K562 (cell line): ENCODE data around the gene TMCC1. TPM values are rescaled to one million over a fixed set of nuclear protein-coding genes. Genes with fewer than 3 reads are reported as not detected.
"Not testable (repeated sequence)": the region's sequence is repeated elsewhere in the genome, so short reads cannot be mapped to it uniquely, and the experiment has no call there.

ENCODE experiments used
- ATAC-seq: fragments of 200-7000 bp; cut with Tn5 transposase; 3 replicates; pipeline ENCODE4 v1.9.1; 2020; ENCODE audit warnings: moderate library complexity
- BruUV-seq: library from RNA; stranded (reverse); fragments of 400-500 nt; replicated peaks from 2 replicates; lab custom pipeline; 2021; lab: Mats Ljungman, UMichigan
- CTCF ChIA-PET: fragments of 300-600 bp; formaldehyde crosslinking; extraction: SDS; loops from one replicate; lab custom pipeline; 2021; ENCODE audit warnings: low intra/inter-chr PET ratio; lab: Yijun Ruan, JAX
- POLR2A ChIA-PET: fragments of 300-600, 350-650 bp; sonication (Branson Sonifier 250); formaldehyde crosslinking; extraction: SDS; loops from one replicate; lab custom pipeline; 2021; ENCODE audit warnings: antibody characterized with exemption, inconsistent platforms; lab: Yijun Ruan, JAX
- DNase-seq, 4 experiments: peaks; one replicate each; pipeline versions ENCODE4 v3.0.0 to v3.0.0-alpha.2; 2011 to 2018; ENCODE audit warnings: low spot score in 3 of 4, mixed read lengths in 3 of 4; ENCODE audit errors: extremely low read depth in 1 of 4
- FAIRE-seq: peaks from 2 replicates; lab custom pipeline; 2011; peaks lifted over from hg19 to GRCh38; lab: Jason Lieb, UNC
- H2AFZ ChIP-seq: 2 replicates; pipeline ENCODE4 v1.6.0; 2011; ENCODE audit warnings: low read depth, low read length, control low read depth, inconsistent platforms
- H3K27ac ChIP-seq: fragments of 200-600 bp; 3 replicates; pipeline ENCODE4 v1.8.0; 2011; ENCODE audit warnings: low read depth, mild to moderate bottlenecking, control low read depth, inconsistent platforms, low read length, moderate library complexity, mixed read lengths; ENCODE audit errors: extremely low read depth
- H3K27me3 ChIP-seq, 2 experiments: fragments of 300-600 bp in 1 of 2; 2 replicates in 1 of 2; 3 replicates in 1 of 2; pipeline versions ENCODE4 v1.6.0 to v1.8.0; 2011; ENCODE audit warnings: inconsistent platforms in 2 of 2, low read length in 2 of 2, mild to moderate bottlenecking in 1 of 2, mixed read lengths in 1 of 2, moderate library complexity in 1 of 2; ENCODE audit not compliant: control insufficient read depth in 2 of 2, insufficient read depth in 2 of 2
- H3K36me3 ChIP-seq: fragments of 300-600 bp; 3 replicates; pipeline ENCODE4 v1.8.0; 2011; ENCODE audit warnings: mild to moderate bottlenecking, low read length, inconsistent platforms; ENCODE audit not compliant: control insufficient read depth, insufficient read depth
- H3K4me1 ChIP-seq, 2 experiments: fragments of 200-600 bp in 1 of 2; replicated peaks in 1 of 2; 2 replicates in 1 of 2; 3 replicates in 1 of 2; pipeline versions ENCODE4 v1.5.1 to v1.8.0; 2011; ENCODE audit warnings: inconsistent platforms in 2 of 2, low read length in 2 of 2, mild to moderate bottlenecking in 1 of 2, mixed read lengths in 1 of 2, moderate library complexity in 1 of 2; ENCODE audit not compliant: control insufficient read depth in 2 of 2, insufficient read depth in 2 of 2
- H3K4me2 ChIP-seq: 2 replicates; pipeline ENCODE4 v1.6.1; 2011; ENCODE audit warnings: low read length, control low read depth, inconsistent platforms, mixed read lengths; ENCODE audit not compliant: insufficient read depth
- H3K4me3 ChIP-seq: fragments of 200-600 bp; sonication (generic), shearing (Covaris generic); 2 replicates; pipeline ENCODE4 v1.5.1; 2016; ENCODE audit warnings: control low read depth, inconsistent platforms
- H3K79me2 ChIP-seq: fragments of 200-600 bp; 3 replicates; pipeline ENCODE4 v1.8.0; 2011; ENCODE audit warnings: low read length, inconsistent platforms; ENCODE audit not compliant: control insufficient read depth, insufficient read depth
- H3K9ac ChIP-seq, 2 experiments: 2 replicates each; pipeline versions ENCODE4 v1.6.0 to v1.6.1; 2011; ENCODE audit warnings: low read depth in 2 of 2, low read length in 2 of 2, control low read depth in 1 of 2, inconsistent platforms in 1 of 2, mild to moderate bottlenecking in 1 of 2, mixed read lengths in 1 of 2; ENCODE audit not compliant: insufficient read depth in 1 of 2
- H3K9me1 ChIP-seq: one replicate; pipeline ENCODE4 v1.6.0; 2011; ENCODE audit warnings: inconsistent platforms, mild to moderate bottlenecking, low read length, moderate library complexity; ENCODE audit not compliant: control insufficient read depth, insufficient read depth
- H3K9me3 ChIP-seq: replicated peaks from 2 replicates; pipeline ENCODE4 v1.5.1; 2011; ENCODE audit warnings: low read depth, low read length, inconsistent platforms; ENCODE audit not compliant: control insufficient read depth, insufficient read depth
- H4K20me1 ChIP-seq: replicated peaks from 2 replicates; pipeline ENCODE4 v1.6.1; 2011; ENCODE audit warnings: low read length, inconsistent platforms, mixed read lengths; ENCODE audit not compliant: control insufficient read depth, insufficient read depth
- ZNF253 ChIP-seq: fragments of 250-450 bp; sonication (Bioruptor Pico); conservative IDR thresholded peaks from 2 replicates; pipeline ENCODE4 v1.6.1; 2021; ENCODE audit warnings: mild to moderate bottlenecking
- ZNF316 ChIP-seq: fragments of 450-650 bp; IDR thresholded peaks from 2 replicates; pipeline ENCODE4 v1.6.1; 2016
- WGBS: fragments of 100-300 bp; shearing (Covaris generic); methylation state at CpG from one replicate; pipeline ENCODE4 v1.1.6; 2016; ENCODE audit warnings: low coverage, mixed read lengths; ENCODE audit not compliant: insufficient coverage; ENCODE audit errors: missing lambda C conversion rate; 5-methylcytosine and 5-hydroxymethylcytosine counted together
- in situ Hi-C: fragments of 300-500 bp; cut with MboI; formaldehyde crosslinking; loops from 4 replicates; pipeline ENCODE4 v1.15.0; 2018; ENCODE audit warnings: inconsistent platforms, mixed read lengths
- intact Hi-C: fragments of 100-400 bp; cut with micrococcal nuclease; formaldehyde crosslinking; loops from 2 replicates; pipeline ENCODE4 v1.14.2; 2022
- polyA plus RNA-seq, 8 experiments: library from polyadenylated mRNA; depleted of rRNA in 4 of 8; stranded (reverse) in 5 of 8; unstranded in 3 of 8; fragments of >200 nt; fragmentation: Nextera tagmentation in 2 of 8; fragmentation: Illumina TruSeq in 1 of 8; extraction: Ambion mirVana in 2 of 8; extraction: Trizol in 1 of 8; gene quantifications; 2 replicates each; pipeline versions ENCODE4 v1.2.1 to v1.2.3, GENCODE V29; 2011 to 2014; ENCODE audit warnings: inconsistent platforms in 1 of 8, missing spikeins in 1 of 8
- total RNA-seq, 7 experiments: library from RNA; depleted of rRNA in 6 of 7; stranded (reverse); fragments of >200 nt in 6 of 7; fragmentation: Illumina TruSeq in 2 of 7; extraction: Trizol in 2 of 7; gene quantifications; 2 replicates each; pipeline versions ENCODE4 v1.2.1 to v1.2.3, GENCODE V29; 2011 to 2021; ENCODE audit warnings: low replicate concordance in 1 of 7

TMCC1 gene
- total and polyA plus RNA-seq, 9 of the 15 experiments (the other 6 are each of a cell fraction or from before 2014, with no cell fraction given) = 0.89 to 8.7 (median 4.0) TPM

- BruUV-seq = no TSS peak
- no peaks in the 10 kb centered on the region for H3K79me2 ChIP-seq
- WGBS = 43% methylated on average over 1 of the region's 1 CpG
Observed at GRCh38 chr3:129756871-129757270, 136.6 kb downstream of the TMCC1 start.

DNA sequence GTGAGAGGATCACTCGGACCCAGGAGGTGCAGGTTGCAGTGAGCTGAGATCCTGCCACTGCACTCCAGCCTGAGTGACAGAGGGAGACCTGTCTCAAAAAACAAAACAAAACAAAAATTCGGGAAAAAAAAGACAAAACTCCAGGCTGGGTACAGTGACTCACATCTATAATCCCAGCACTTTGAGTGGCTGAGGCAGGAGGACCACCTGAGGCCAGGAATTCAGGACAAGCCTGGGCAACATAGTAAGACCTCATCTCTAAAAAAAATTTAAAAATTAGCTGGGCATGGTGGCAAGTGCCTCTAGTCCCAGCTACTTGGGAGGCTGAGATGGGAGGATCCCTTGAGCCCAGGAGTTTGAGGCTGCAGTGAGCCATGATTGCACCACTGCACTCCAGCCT lies 142.4 kb downstream of the TMCC1 start:
- FAIRE-seq, H2AFZ ChIP-seq, intact Hi-C loops, CTCF ChIA-PET, H3K4me1 ChIP-seq, H4K20me1 ChIP-seq, H3K4me3 ChIP-seq, H3K9me1 ChIP-seq, BruUV-seq, in situ Hi-C loops, H3K9ac ChIP-seq, H3K27me3 ChIP-seq, H3K79me2 ChIP-seq, DNase-seq, ATAC-seq, H3K36me3 ChIP-seq, H3K9me3 ChIP-seq, H3K4me2 ChIP-seq, H3K27ac ChIP-seq, POLR2A ChIA-PET: not testable (repeated sequence)
- 20% methylated on average over 2 of the region's 2 CpGs for WGBS

More at GRCh38 chr3:129756871-129757270, 136.6 kb downstream of the TMCC1 start:
- H3K9me3 ChIP-seq = no peaks in the 10 kb centered on the region
- in situ Hi-C loops = no loop called here
- intact Hi-C loops = no loop called here
- H2AFZ ChIP-seq = no peak overlapping the region
- TF ChIP-seq ZNF253 (CRISPR knock-in tag) (no peak), ZNF316 (peak; percentile 41; the same call in 1 of the 2 replicates)
- FAIRE-seq (no peak), ATAC-seq (no peak), DNase-seq (no peak)
- no peaks in the 10 kb centered on the region for H3K4me1 ChIP-seq
- no peak overlapping the region for H3K9ac ChIP-seq
- no peak overlapping the region for H3K27ac ChIP-seq
- no peak overlapping the region for H3K4me3 ChIP-seq
- H3K4me2 ChIP-seq = no peak overlapping the region
- H3K27me3 ChIP-seq = no peaks in the 10 kb centered on the region
- no peaks in the 10 kb centered on the region for H3K9me1 ChIP-seq
- H4K20me1 ChIP-seq = no peaks in the 10 kb centered on the region
- no peaks in the 10 kb centered on the region for H3K36me3 ChIP-seq
- POLR2A ChIA-PET = no interaction called here
- CTCF ChIA-PET = no interaction called here
